Keratinocyte (primary cell): Measurements from ENCODE around the gene KCNJ8. TPM values are rescaled to one million over a fixed set of nuclear protein-coding genes. Genes with fewer than 3 reads are reported as not detected.

Experiments used
- DNase-seq: peaks from one replicate; pipeline ENCODE4 v3.0.0-alpha.2; 2011; ENCODE audit warnings: low read depth, missing footprints, low spot score
- FAIRE-seq: peaks from 2 replicates; lab custom pipeline; 2011; peaks lifted over from hg19 to GRCh38; lab: Jason Lieb, UNC
- H2AFZ ChIP-seq: 2 replicates; pipeline ENCODE4 v1.6.0; 2012; ENCODE audit warnings: low read length, control low read depth, inconsistent platforms; ENCODE audit not compliant: control insufficient read depth
- H3K27ac ChIP-seq: 2 replicates; pipeline ENCODE4 v1.5.1; 2011; ENCODE audit warnings: low read length; ENCODE audit not compliant: control insufficient read depth, insufficient read depth
- H3K27me3 ChIP-seq: 3 replicates; pipeline ENCODE4 v1.6.0; 2011; ENCODE audit warnings: low read length; ENCODE audit not compliant: control insufficient read depth, insufficient read depth; ENCODE audit errors: extremely low read depth
- H3K36me3 ChIP-seq, 2 experiments: 2 replicates in 1 of 2; 3 replicates in 1 of 2; pipeline ENCODE4 v1.5.1; 2011; ENCODE audit warnings: low read length in 2 of 2, mild to moderate bottlenecking in 1 of 2; ENCODE audit not compliant: control insufficient read depth in 2 of 2, insufficient read depth in 2 of 2; ENCODE audit errors: extremely low read depth in 1 of 2
- H3K4me1 ChIP-seq: 3 replicates; pipeline ENCODE4 v1.5.1; 2011; ENCODE audit warnings: low read length; ENCODE audit not compliant: control insufficient read depth, insufficient read depth; ENCODE audit errors: extremely low read depth
- H3K4me2 ChIP-seq: 3 replicates; pipeline ENCODE4 v1.6.0; 2011; ENCODE audit warnings: low read depth, low read length; ENCODE audit not compliant: control insufficient read depth, insufficient read depth; ENCODE audit errors: extremely low read depth
- H3K4me3 ChIP-seq, 3 experiments: fragments of 200-600 bp in 1 of 3; sonication (generic) in 1 of 3; 2 replicates in 2 of 3; 3 replicates in 1 of 3; pipeline ENCODE4 v1.5.1; 2011 to 2016; ENCODE audit warnings: low read length in 3 of 3, mild to moderate bottlenecking in 3 of 3, control low read depth in 2 of 3, inconsistent platforms in 1 of 3, low read depth in 1 of 3, mixed read lengths in 1 of 3, mixed run types in 1 of 3, moderate library complexity in 1 of 3; ENCODE audit not compliant: control insufficient read depth in 2 of 3, insufficient read depth in 2 of 3; ENCODE audit errors: extremely low read depth in 1 of 3
- H3K79me2 ChIP-seq: 2 replicates; pipeline ENCODE4 v1.6.0; 2012; ENCODE audit warnings: low read length; ENCODE audit not compliant: control insufficient read depth, insufficient read depth
- H3K9ac ChIP-seq: 3 replicates; pipeline ENCODE4 v1.6.0; 2011; ENCODE audit warnings: low read length; ENCODE audit not compliant: control insufficient read depth, insufficient read depth; ENCODE audit errors: extremely low read depth
- H3K9me1 ChIP-seq: 3 replicates; pipeline ENCODE4 v1.6.0; 2011; ENCODE audit warnings: low read length; ENCODE audit not compliant: control insufficient read depth, insufficient read depth; ENCODE audit errors: extremely low read depth
- H3K9me3 ChIP-seq: 2 replicates; pipeline ENCODE4 v1.5.1; 2012; ENCODE audit warnings: low read depth, low read length; ENCODE audit not compliant: control insufficient read depth
- H4K20me1 ChIP-seq: 3 replicates; pipeline ENCODE4 v1.6.0; 2011; ENCODE audit warnings: low read length; ENCODE audit not compliant: control insufficient read depth, insufficient read depth; ENCODE audit errors: extremely low read depth
- EZH2 ChIP-seq: IDR thresholded peaks from one replicate; pipeline ENCODE4 v1.6.1; 2012; ENCODE audit warnings: inconsistent platforms, mild to moderate bottlenecking, low read length, moderate library complexity
- dilution Hi-C: fragments of 300-500 bp; cut with MboI; formaldehyde crosslinking; loops from one replicate; pipeline ENCODE4 v1.7.0; 2020; ENCODE audit warnings: low sequenced_read_pairs; ENCODE audit not compliant: extremely low pct_ligation_motif_present
- polyA plus RNA-seq, 5 experiments: library from polyadenylated mRNA; depleted of rRNA in 3 of 5; stranded (reverse) in 3 of 5; stranded (forward) in 1 of 5; unstranded in 1 of 5; fragments of >200 nt; gene quantifications; 1 replicate in 1 of 5; 2 replicates in 3 of 5; 3 replicates in 1 of 5; pipeline versions ENCODE4 v1.2.1 to v1.2.3, GENCODE V29; 2011 to 2012; ENCODE audit warnings: missing spikeins in 2 of 5, low read depth in 1 of 5, low replicate concordance in 1 of 5
- TF ChIP-seq, protein P1 (sequence below), 3 experiments: IDR thresholded peaks in 1 of 3; conservative IDR thresholded peaks in 1 of 3; optimal IDR thresholded peaks in 1 of 3; 2 replicates in 2 of 3; 3 replicates in 1 of 3; pipeline versions ENCODE3 to v1.5.1; 2011; ENCODE audit warnings: low read length in 3 of 3, mild to moderate bottlenecking in 3 of 3, moderate library complexity in 2 of 3, control low read depth in 1 of 3, inconsistent platforms in 1 of 3; ENCODE audit not compliant: insufficient read depth in 2 of 3; ENCODE audit errors: extremely low read depth in 1 of 3

The KCNJ8 gene
- polyA plus RNA-seq, 1 donor (not counting 4 experiments of a cell fraction or from before 2014, with no cell fraction given), result not detected

DNA sequence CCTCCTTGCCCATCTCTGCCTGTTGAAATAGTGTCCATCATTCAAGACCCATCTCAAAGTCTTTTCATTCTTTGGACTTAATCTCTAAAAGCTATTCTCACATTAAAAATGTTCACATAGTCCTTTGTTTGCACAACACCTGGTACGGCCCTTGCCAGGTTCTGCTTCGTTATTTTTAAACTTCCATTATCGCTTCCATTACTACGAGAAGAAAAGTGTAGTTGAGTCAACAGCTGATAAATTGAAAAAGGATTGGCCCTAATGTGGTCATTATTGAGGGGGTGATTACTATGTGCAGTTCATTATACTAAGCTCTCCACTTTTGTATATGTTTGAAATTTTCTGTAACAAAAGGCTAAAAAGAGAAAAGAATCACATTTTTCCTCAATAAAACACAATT, 17.8 kb downstream of the KCNJ8 start:
- Histone ChIP-seq H3K9me1 (no peaks in the 10 kb centered on the region), H3K9ac (no peak overlapping the region), H4K20me1 (no peaks in the 10 kb centered on the region), H3K27me3 (no peaks in the 10 kb centered on the region), H3K36me3 (no peaks in the 10 kb centered on the region), H3K79me2 (no peaks in the 10 kb centered on the region), H3K9me3 (no peaks in the 10 kb centered on the region), H3K27ac (no peak overlapping the region), H2AFZ (no peak overlapping the region), H3K4me1 (no peaks in the 10 kb centered on the region), H3K4me3 (no peak overlapping the region), H3K4me2 (no peak overlapping the region)
- dilution Hi-C loops, result no loop called here
- DNase-seq (no peak), FAIRE-seq (no peak)
- TF ChIP-seq, protein P1, sequence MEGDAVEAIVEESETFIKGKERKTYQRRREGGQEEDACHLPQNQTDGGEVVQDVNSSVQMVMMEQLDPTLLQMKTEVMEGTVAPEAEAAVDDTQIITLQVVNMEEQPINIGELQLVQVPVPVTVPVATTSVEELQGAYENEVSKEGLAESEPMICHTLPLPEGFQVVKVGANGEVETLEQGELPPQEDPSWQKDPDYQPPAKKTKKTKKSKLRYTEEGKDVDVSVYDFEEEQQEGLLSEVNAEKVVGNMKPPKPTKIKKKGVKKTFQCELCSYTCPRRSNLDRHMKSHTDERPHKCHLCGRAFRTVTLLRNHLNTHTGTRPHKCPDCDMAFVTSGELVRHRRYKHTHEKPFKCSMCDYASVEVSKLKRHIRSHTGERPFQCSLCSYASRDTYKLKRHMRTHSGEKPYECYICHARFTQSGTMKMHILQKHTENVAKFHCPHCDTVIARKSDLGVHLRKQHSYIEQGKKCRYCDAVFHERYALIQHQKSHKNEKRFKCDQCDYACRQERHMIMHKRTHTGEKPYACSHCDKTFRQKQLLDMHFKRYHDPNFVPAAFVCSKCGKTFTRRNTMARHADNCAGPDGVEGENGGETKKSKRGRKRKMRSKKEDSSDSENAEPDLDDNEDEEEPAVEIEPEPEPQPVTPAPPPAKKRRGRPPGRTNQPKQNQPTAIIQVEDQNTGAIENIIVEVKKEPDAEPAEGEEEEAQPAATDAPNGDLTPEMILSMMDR (optimal IDR thresholded peaks at IDR 0.05 in 1 of 3, IDR thresholded peaks at IDR 0.05 in 1 of 3, conservative IDR thresholded peaks at IDR 0.05 in 1 of 3; ENCODE audit: extremely low read depth in 1 of 3, insufficient read depth in 2 of 3, low read length in 3 of 3), result no peak
- TF ChIP-seq EZH2, result no peak

GRCh38 chr12:21751517-21751916, 23.0 kb downstream of the KCNJ8 start:
- H3K4me3 ChIP-seq, result no peak overlapping the region
- H3K4me1 ChIP-seq, result no peaks in the 10 kb centered on the region
- no peaks in the 10 kb centered on the region for H3K9me3 ChIP-seq
- H3K36me3 ChIP-seq, result no peaks in the 10 kb centered on the region
- FAIRE-seq (no peak), DNase-seq (no peak)
- TF ChIP-seq EZH2, result no peak
- TF ChIP-seq, protein P1 (optimal IDR thresholded peaks at IDR 0.05 in 1 of 3, IDR thresholded peaks at IDR 0.05 in 1 of 3, conservative IDR thresholded peaks at IDR 0.05 in 1 of 3; ENCODE audit: extremely low read depth in 1 of 3, insufficient read depth in 2 of 3, low read length in 3 of 3), result no peak
- no peak overlapping the region for H3K9ac ChIP-seq
- H2AFZ ChIP-seq, result no peak overlapping the region
- H3K27ac ChIP-seq, result no peak overlapping the region
- no peaks in the 10 kb centered on the region for H4K20me1 ChIP-seq
- no peaks in the 10 kb centered on the region for H3K79me2 ChIP-seq
- H3K27me3 ChIP-seq, result no peaks in the 10 kb centered on the region
- H3K4me2 ChIP-seq, result no peak overlapping the region
- no peaks in the 10 kb centered on the region for H3K9me1 ChIP-seq
- dilution Hi-C loops, result no loop called here
